ENCODE data around the gene SDK1.

GRCh38 chr7:4241304-4241612 lies 940.2 kb downstream of the SDK1 start:
- TF ChIP-seq EZH2 (IDR thresholded peaks at IDR 0.05; ENCODE audit: low read depth, low read length, severe bottlenecking) (no peak), CTCF (IDR thresholded peaks at IDR 0.05; ENCODE audit: control extremely low read depth in 1 of 3, insufficient read depth in 1 of 3, low read depth in 1 of 3, low read length in 3 of 3) (no peak)
